GM18502 (cell line): Measurements from ENCODE around the gene KCNJ9.

Experiments used
- ATAC-seq: cut with Tn5 transposase; IDR thresholded peaks from one replicate; pipeline ENCODE4 v1.9.1; 2021; ENCODE audit warnings: mild to moderate bottlenecking; ENCODE audit not compliant: unreplicated experiment, poor library complexity

Gene KCNJ9

DNA sequence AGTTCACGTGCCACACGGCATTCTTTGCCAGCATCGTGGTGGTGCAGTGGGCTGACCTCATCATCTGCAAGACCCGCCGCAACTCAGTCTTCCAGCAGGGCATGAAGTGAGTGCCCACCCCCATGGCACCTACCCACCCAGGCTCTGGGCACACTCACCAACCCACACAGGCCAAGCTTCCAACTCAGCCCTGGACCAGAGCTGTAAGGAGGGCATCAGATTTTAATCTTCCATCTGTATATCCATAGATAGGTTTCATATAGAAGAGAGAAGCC, 55.5 kb downstream of the KCNJ9 start:
- no peak for ATAC-seq

DNA sequence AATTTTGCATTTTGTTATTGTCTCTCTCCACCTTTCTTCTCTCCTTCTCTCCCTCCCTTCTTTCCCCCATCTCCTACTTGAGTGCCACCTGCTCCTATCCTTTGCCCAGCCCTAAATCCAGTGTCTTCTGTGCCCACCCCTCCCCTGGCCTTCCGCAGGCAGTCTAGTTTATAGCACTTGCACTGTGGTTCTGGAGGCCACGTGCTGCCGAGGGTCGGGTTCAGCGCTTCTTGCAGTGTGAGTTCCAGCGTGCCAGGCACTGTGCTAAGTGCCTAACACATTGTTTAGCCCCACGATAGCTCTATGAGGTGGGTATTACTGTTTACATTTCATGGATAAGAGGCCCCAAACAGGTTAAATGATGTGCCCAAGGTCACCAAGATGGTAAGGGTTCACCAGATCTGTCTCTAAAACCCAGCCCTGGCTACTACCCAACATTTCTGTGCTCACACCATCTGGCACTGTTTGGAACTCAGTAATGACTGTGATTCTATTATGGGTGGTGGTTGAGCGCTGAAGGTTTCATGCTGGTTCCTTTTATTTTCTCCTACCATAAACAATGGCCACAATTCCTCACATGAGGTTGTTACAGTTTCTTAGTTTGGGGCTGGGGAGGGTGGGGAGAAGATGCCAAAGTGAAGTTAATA, 56.0 kb downstream of the KCNJ9 start:
- ATAC-seq, result no peak

DNA sequence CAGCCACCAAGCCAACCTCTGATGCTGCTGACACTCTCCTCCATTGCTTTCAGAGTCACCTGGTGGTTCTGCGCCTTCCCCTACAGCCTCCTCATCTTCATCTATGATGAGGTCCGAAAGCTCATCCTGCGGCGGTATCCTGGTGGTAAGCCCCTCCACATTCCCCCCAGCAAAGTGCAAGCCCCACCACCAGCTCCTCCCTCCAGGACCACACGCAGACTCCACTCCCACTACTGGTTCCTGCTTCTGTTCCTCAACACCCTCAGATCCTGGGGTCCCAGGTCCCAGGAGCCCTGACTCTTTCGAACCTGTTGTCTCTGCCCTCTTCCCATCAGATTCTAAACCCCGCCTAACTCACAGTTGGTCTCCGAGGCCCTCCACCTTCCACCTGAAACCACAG, 58.5 kb downstream of the KCNJ9 start:
- ATAC-seq, result no peak
